ENCODE results near the gene PDE1C.
"Not testable (repeated sequence)": the region's sequence is repeated elsewhere in the genome, so short reads cannot be mapped to it uniquely, and the experiment has no call there.

Gene PDE1C

GRCh38 chr7:32070406-32071360 lies at the start of gene PDE1C:
PDE1C (minus strand) TSS chr7:32070407.
- no peak for DNase-seq (ENCODE audit: low read depth)

- DNase-seq (ENCODE audit: low read depth) = no peak
These were observed 49.6 kb upstream of the PDE1C start for GRCh38 chr7:32119790-32120196.

GRCh38 chr7:32117837-32118236 lies 47.6 kb upstream of the PDE1C start:
- no peak for DNase-seq (ENCODE audit: low read depth)

- DNase-seq (ENCODE audit: low read depth) = no peak
These were observed 46.2 kb upstream of the PDE1C start for GRCh38 chr7:32116436-32116835.

GRCh38 chr7:32115831-32116230 lies 45.6 kb upstream of the PDE1C start:
- DNase-seq (ENCODE audit: low read depth) = no peak

- no peak for DNase-seq (ENCODE audit: low read depth)
These were observed 38.4 kb upstream of the PDE1C start for GRCh38 chr7:32108651-32109050.

- DNase-seq (ENCODE audit: low read depth) = no peak
These were observed 34.6 kb upstream of the PDE1C start for GRCh38 chr7:32104766-32105165.

- DNase-seq (ENCODE audit: low read depth) = no peak
These were observed 33.2 kb upstream of the PDE1C start for GRCh38 chr7:32103361-32103760.

GRCh38 chr7:32102432-32102873 lies 32.2 kb upstream of the PDE1C start:
- DNase-seq (ENCODE audit: low read depth) = no peak

GRCh38 chr7:32100407-32100907 lies 30.2 kb upstream of the PDE1C start:
- no peak for DNase-seq (ENCODE audit: low read depth)

GRCh38 chr7:32094516-32094915 lies 24.3 kb upstream of the PDE1C start:
- no peak for DNase-seq (ENCODE audit: low read depth)

- no peak for DNase-seq (ENCODE audit: low read depth)
These were observed 23.5 kb upstream of the PDE1C start for GRCh38 chr7:32093415-32094408.

GRCh38 chr7:32092346-32092745 lies 22.1 kb upstream of the PDE1C start:
- DNase-seq (ENCODE audit: low read depth) = no peak

GRCh38 chr7:32091608-32092210 lies 21.5 kb upstream of the PDE1C start:
- DNase-seq (ENCODE audit: low read depth) = no peak

GRCh38 chr7:32089678-32090077 lies 19.5 kb upstream of the PDE1C start:
- no peak for DNase-seq (ENCODE audit: low read depth)

- DNase-seq (ENCODE audit: low read depth) = no peak
These were observed 19.0 kb upstream of the PDE1C start for GRCh38 chr7:32089256-32089655.

GRCh38 chr7:32088451-32088881 lies 18.3 kb upstream of the PDE1C start:
- no peak for DNase-seq (ENCODE audit: low read depth)

GRCh38 chr7:32079510-32079909 lies 9.3 kb upstream of the PDE1C start:
- no peak for DNase-seq (ENCODE audit: low read depth)

- DNase-seq (ENCODE audit: low read depth) = no peak
These were observed 8.6 kb upstream of the PDE1C start for GRCh38 chr7:32078824-32079223.

- DNase-seq (ENCODE audit: low read depth) = no peak
These were observed 7.6 kb upstream of the PDE1C start for GRCh38 chr7:32077806-32078205.

GRCh38 chr7:32076802-32077201 lies 6.6 kb upstream of the PDE1C start:
- not testable (repeated sequence) for DNase-seq (ENCODE audit: low read depth)

- no peak for DNase-seq (ENCODE audit: low read depth)
These were observed 5.4 kb upstream of the PDE1C start for GRCh38 chr7:32075612-32076011.

All from activated T-cell treated with anti-CD3 and anti-CD28 coated beads for 48 hours (primary cell).